Erythroblast (primary cell): Measurements from ENCODE around the gene DDX41.

Source experiments
- GATA1 ChIP-seq: IDR thresholded peaks from 2 replicates; pipeline ENCODE4 v1.6.1; 2011; ENCODE audit warnings: low read depth, mild to moderate bottlenecking, control low read depth, low read length, moderate library complexity
- POLR2A ChIP-seq: IDR thresholded peaks from 2 replicates; pipeline ENCODE4 v1.6.1; 2011; ENCODE audit warnings: mild to moderate bottlenecking, low read length

GRCh38 chr5:177511181-177511580 is 5.6 kb downstream of the DDX41 start:
- TF ChIP-seq GATA1 (no peak), POLR2A (no peak)
